ENCODE measurements around the gene SPATS2L.

Gene SPATS2L

DNA sequence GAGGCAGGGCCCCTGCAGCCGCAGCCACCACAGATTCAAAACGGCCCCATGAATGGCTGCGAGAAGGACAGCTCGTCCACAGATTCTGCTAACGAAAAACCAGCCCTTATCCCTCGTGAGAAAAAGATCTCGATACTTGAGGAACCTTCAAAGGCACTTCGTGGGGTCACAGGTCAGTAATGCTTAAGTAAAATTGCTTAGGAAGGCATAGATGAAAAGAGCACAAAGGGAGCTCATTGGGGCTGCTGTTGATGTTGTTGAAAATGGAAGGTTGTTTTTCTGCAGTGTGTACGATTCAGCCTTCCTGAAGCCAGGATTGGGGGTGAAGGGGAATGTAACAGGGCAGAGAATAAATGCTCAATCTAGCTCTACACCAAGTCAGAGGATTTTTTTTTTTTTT lies 112.8 kb downstream of the SPATS2L start:
- no peak for DNase-seq (ENCODE audit: low read depth)
- TF ChIP-seq, protein P1, sequence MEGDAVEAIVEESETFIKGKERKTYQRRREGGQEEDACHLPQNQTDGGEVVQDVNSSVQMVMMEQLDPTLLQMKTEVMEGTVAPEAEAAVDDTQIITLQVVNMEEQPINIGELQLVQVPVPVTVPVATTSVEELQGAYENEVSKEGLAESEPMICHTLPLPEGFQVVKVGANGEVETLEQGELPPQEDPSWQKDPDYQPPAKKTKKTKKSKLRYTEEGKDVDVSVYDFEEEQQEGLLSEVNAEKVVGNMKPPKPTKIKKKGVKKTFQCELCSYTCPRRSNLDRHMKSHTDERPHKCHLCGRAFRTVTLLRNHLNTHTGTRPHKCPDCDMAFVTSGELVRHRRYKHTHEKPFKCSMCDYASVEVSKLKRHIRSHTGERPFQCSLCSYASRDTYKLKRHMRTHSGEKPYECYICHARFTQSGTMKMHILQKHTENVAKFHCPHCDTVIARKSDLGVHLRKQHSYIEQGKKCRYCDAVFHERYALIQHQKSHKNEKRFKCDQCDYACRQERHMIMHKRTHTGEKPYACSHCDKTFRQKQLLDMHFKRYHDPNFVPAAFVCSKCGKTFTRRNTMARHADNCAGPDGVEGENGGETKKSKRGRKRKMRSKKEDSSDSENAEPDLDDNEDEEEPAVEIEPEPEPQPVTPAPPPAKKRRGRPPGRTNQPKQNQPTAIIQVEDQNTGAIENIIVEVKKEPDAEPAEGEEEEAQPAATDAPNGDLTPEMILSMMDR (IDR thresholded peaks at IDR 0.05; ENCODE audit: control insufficient read depth, extremely low read depth, insufficient read depth) = no peak
- H3K4me3 ChIP-seq (ENCODE audit: low read depth, low read length) = no peak overlapping the region

DNA sequence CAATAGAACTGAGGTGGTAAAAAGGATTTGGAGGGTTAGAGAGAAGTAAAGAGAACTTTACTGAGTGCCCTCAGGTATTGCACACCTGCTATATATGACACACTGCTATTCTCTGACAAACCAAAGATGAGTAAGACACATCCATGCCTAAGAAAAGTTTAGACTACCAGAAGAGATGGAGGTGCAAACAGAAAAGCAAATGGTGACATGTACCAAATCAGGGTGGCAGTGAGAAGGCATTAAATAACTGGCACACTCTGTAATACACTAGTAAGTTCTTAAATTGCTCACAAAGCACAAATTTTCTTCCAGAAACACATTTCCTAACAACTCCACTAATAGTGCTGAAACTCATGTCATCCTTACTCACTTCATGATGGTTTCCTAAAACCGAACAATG lies 114.8 kb downstream of the SPATS2L start:
- no peak overlapping the region for H3K4me3 ChIP-seq (ENCODE audit: low read depth, low read length)
- TF ChIP-seq, protein P1 (IDR thresholded peaks at IDR 0.05; ENCODE audit: control insufficient read depth, extremely low read depth, insufficient read depth) = no peak
- DNase-seq (ENCODE audit: low read depth) = no peak

GRCh38 chr2:200422071-200422470 lies 115.6 kb downstream of the SPATS2L start:
- no peak overlapping the region for H3K4me3 ChIP-seq (ENCODE audit: low read depth, low read length)
- TF ChIP-seq, protein P1 (IDR thresholded peaks at IDR 0.05; ENCODE audit: control insufficient read depth, extremely low read depth, insufficient read depth) = no peak
- no peak for DNase-seq (ENCODE audit: low read depth)

GRCh38 chr2:200422532-200423261 lies 116.2 kb downstream of the SPATS2L start:
- DNase-seq (ENCODE audit: low read depth) = no peak
- TF ChIP-seq, protein P1 (IDR thresholded peaks at IDR 0.05; ENCODE audit: control insufficient read depth, extremely low read depth, insufficient read depth) = no peak
- no peak overlapping the region for H3K4me3 ChIP-seq (ENCODE audit: low read depth, low read length)

- TF ChIP-seq, protein P1 (IDR thresholded peaks at IDR 0.05; ENCODE audit: control insufficient read depth, extremely low read depth, insufficient read depth) = no peak
- H3K4me3 ChIP-seq (ENCODE audit: low read depth, low read length) = no peak overlapping the region
- DNase-seq (ENCODE audit: low read depth) = no peak
Measured at GRCh38 chr2:200423541-200423940, 117.0 kb downstream of the SPATS2L start.

DNA sequence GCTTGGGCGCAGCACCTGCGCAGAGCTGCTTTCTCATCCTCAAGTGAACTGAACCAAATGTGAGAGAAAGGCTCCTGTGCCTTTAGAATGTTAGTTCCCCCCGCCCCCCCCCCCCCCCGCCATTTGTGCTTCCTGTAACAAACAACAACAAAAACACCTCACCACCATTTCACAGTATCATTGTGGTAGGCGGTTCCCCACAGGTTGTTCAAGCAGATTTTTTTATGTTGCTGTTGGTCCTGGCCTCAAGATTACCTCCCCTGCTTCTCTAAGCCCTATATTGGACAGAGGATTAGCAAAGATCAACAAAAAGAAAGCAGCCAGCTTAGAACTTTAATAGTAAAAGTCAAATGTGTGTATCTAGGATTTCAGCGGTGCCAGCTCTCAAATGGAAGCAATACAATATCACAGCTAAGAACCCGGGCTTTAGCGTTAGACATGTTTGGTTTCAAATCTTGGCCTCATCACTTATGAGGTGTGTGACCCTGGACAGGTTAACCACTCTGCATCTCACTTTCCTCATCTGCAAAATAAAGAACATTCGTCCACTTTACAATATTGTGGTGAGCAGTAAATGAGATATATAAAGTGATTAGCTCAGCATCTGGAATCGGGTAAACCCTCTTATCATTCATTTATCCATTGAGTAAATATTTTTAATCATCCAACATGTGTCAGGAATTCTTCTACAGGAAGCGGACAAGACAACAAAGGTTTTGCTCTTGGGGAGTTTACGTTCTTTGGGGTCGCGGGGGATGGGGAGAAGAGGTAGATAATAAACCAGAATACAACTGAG lies 118.7 kb downstream of the SPATS2L start:
- H3K4me3 ChIP-seq (ENCODE audit: low read depth, low read length) = no peak overlapping the region
- TF ChIP-seq, protein P1 (IDR thresholded peaks at IDR 0.05; ENCODE audit: control insufficient read depth, extremely low read depth, insufficient read depth) = no peak
- DNase-seq (ENCODE audit: low read depth) = no peak

All from LNCaP clone FGC (cell line).